DND-41 (cell line): ENCODE results near the gene ABCF3.

Experiments used
- CTCF ChIP-seq: IDR thresholded peaks from 2 replicates; pipeline ENCODE4 v1.5.1; 2012; ENCODE audit warnings: borderline replicate concordance, low read length, moderate library complexity, mild to moderate bottlenecking; ENCODE audit not compliant: poor library complexity, severe bottlenecking; ENCODE audit errors: extremely low read depth
- EZH2 ChIP-seq: IDR thresholded peaks from 3 replicates; pipeline ENCODE4 v1.6.1; 2012; ENCODE audit warnings: borderline replicate concordance, low read depth, mild to moderate bottlenecking, moderate library complexity, low read length, inconsistent platforms; ENCODE audit not compliant: severe bottlenecking

- TF ChIP-seq CTCF (no peak), EZH2 (no peak)
These were observed 12.7 kb upstream of the ABCF3 start for GRCh38 chr3:184173374-184173722.
